Neutrophil (primary cell): ENCODE measurements around the gene MAP3K2.

Source experiments
- H3K27ac ChIP-seq: fragments of 200-600 bp; sonication (generic); 2 replicates; pipeline ENCODE4 v1.5.1; 2016; ENCODE audit warnings: mild to moderate bottlenecking, moderate library complexity
- H3K27me3 ChIP-seq: fragments of 200-600 bp; sonication (generic); 2 replicates; pipeline ENCODE4 v1.6.0; 2016; ENCODE audit warnings: mild to moderate bottlenecking
- H3K36me3 ChIP-seq: fragments of 200-600 bp; sonication (generic); 2 replicates; pipeline ENCODE4 v1.5.1; 2017
- H3K4me1 ChIP-seq, 2 experiments: fragments of 200-600 bp in 1 of 2; sonication (generic) in 1 of 2; 1 replicate in 1 of 2; 2 replicates in 1 of 2; pipeline versions ENCODE4 v1.5.1 to v1.6.1; 2013 to 2016; ENCODE audit warnings: low read depth in 1 of 2, low read length in 1 of 2, mild to moderate bottlenecking in 1 of 2, moderate library complexity in 1 of 2; ENCODE audit not compliant: control insufficient read depth in 1 of 2, insufficient read depth in 1 of 2
- H3K4me3 ChIP-seq, 2 experiments: fragments of 200-600 bp in 1 of 2; sonication (generic) in 1 of 2; 1 replicate in 1 of 2; 2 replicates in 1 of 2; pipeline ENCODE4 v1.5.1; 2013 to 2016; ENCODE audit warnings: low read depth in 1 of 2, low read length in 1 of 2, mild to moderate bottlenecking in 1 of 2, moderate library complexity in 1 of 2
- H3K9me3 ChIP-seq: fragments of 200-600 bp; sonication (generic); 2 replicates; pipeline ENCODE4 v1.5.1; 2016
- TF ChIP-seq, protein P1 (sequence below): fragments of 200-600 bp; sonication (generic); IDR thresholded peaks from 2 replicates; pipeline ENCODE4 v1.5.1; 2016; ENCODE audit warnings: antibody characterized with exemption

The MAP3K2 gene

DNA sequence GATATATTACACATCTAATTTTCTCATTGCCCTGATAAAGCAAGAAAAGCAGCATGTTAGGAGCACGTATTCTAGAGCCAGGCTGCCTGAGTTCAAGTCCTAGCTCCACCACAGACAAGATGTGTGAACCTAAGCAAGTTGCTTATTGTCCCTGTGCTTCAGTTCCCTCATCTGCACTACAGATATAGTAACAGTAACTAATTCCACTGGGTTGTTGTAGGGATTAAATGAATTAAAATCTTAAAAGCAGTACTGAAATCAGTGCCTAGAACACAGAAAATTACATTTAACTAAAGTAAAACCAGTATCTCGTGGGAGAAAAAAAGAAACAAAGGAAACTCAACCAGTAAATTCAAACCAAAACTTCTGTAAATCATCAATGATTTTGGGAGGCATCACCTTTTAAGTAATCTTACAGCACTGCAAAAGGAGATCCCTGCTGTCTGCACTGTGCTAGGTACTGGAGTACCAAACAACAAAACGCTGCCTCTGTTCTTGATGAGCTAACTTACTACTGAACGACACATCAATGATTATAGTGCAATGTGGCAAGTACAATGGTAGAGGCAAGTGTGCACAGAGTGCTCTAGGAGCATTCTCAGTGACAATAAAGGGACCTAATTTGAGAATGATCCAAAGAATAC lies 7.9 kb downstream of the MAP3K2 start:
- TF ChIP-seq, protein P1, sequence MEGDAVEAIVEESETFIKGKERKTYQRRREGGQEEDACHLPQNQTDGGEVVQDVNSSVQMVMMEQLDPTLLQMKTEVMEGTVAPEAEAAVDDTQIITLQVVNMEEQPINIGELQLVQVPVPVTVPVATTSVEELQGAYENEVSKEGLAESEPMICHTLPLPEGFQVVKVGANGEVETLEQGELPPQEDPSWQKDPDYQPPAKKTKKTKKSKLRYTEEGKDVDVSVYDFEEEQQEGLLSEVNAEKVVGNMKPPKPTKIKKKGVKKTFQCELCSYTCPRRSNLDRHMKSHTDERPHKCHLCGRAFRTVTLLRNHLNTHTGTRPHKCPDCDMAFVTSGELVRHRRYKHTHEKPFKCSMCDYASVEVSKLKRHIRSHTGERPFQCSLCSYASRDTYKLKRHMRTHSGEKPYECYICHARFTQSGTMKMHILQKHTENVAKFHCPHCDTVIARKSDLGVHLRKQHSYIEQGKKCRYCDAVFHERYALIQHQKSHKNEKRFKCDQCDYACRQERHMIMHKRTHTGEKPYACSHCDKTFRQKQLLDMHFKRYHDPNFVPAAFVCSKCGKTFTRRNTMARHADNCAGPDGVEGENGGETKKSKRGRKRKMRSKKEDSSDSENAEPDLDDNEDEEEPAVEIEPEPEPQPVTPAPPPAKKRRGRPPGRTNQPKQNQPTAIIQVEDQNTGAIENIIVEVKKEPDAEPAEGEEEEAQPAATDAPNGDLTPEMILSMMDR: no peak
- Histone ChIP-seq H3K4me1 (peaks cover 7 to 34% of the 10 kb centered on the region in 2 experiments), H3K27ac (peak overlapping the region; percentile 32), H3K27me3 (no peaks in the 10 kb centered on the region), H3K9me3 (no peaks in the 10 kb centered on the region), H3K36me3 (no peaks in the 10 kb centered on the region), H3K4me3 (no peak overlapping the region)

DNA sequence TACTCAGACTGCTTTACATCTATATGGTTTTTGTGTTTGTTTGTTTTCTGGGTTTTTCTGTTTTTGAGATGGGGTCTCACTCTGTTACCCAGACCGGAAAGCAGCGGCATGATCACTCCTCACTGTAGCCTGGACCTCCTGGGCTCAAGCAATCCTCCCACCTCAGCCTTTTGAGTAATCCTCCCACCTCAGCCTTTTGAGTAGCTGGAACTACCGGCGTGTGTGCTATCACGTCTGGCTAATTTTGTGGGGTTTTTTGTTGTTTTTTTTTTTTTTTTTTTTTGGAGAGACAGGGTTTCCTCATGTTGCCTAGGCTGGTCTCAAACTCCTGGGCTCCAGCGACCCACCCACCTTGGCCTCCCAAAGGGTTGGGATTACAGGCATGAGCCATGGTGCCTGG lies 9.1 kb downstream of the MAP3K2 start:
- Histone ChIP-seq H3K4me1 (peaks cover 11 to 39% of the 10 kb centered on the region in 2 experiments), H3K36me3 (no peaks in the 10 kb centered on the region), H3K4me3 (no peak overlapping the region), H3K9me3 (no peaks in the 10 kb centered on the region), H3K27me3 (no peaks in the 10 kb centered on the region), H3K27ac (no peak overlapping the region)
- TF ChIP-seq, protein P1: no peak

DNA sequence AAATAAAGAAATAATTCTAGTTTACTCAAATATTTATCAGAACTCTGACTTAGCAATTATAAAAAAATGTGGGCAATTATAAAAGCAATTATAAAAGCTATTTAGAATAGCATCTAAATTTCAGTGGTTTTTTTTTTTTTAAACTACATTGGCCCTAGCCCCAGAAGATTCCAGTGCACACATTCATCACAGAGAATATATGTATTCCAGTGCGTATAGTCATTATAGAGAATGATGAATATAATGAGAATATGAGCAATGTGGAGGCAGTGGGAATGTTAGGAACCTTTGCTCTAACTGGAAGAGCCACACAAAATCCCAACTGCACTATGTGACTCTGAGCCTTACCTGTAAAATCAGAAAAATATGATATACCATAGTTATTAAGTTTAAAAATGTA lies 10.5 kb downstream of the MAP3K2 start:
- no peaks in the 10 kb centered on the region for H3K36me3 ChIP-seq
- H3K4me3 ChIP-seq: no peak overlapping the region
- H3K9me3 ChIP-seq: no peaks in the 10 kb centered on the region
- peak overlapping the region; percentile 51 for H3K27ac ChIP-seq
- peaks cover 11 to 46% of the 10 kb centered on the region in 2 experiments for H3K4me1 ChIP-seq
- no peaks in the 10 kb centered on the region for H3K27me3 ChIP-seq
- TF ChIP-seq, protein P1: no peak

DNA sequence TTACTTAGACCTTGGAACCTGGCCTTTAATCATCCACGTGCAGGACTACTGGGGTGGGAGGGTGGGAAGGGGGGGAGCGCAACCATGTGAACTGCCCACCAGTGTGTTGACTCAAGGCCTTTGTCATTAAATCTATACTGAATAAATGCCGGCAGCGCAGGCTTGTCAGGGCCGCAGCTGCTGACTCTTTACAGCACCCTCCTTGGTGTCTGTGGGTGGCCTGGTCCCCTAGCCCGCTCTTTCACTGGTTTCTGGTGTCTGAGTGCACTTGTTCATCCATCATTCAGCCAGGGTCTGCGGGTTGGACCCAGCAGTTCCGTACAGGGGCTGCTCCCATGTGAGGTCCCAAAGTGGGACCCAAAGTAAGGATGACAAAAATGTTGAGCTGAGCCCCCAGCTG lies 11.5 kb downstream of the MAP3K2 start:
- H3K27me3 ChIP-seq: no peaks in the 10 kb centered on the region
- H3K36me3 ChIP-seq: no peaks in the 10 kb centered on the region
- TF ChIP-seq, protein P1: no peak
- no peak overlapping the region for H3K4me3 ChIP-seq
- H3K27ac ChIP-seq: no peak overlapping the region
- no peaks in the 10 kb centered on the region for H3K9me3 ChIP-seq
- H3K4me1 ChIP-seq: peaks cover 11 to 37% of the 10 kb centered on the region in 2 experiments

DNA sequence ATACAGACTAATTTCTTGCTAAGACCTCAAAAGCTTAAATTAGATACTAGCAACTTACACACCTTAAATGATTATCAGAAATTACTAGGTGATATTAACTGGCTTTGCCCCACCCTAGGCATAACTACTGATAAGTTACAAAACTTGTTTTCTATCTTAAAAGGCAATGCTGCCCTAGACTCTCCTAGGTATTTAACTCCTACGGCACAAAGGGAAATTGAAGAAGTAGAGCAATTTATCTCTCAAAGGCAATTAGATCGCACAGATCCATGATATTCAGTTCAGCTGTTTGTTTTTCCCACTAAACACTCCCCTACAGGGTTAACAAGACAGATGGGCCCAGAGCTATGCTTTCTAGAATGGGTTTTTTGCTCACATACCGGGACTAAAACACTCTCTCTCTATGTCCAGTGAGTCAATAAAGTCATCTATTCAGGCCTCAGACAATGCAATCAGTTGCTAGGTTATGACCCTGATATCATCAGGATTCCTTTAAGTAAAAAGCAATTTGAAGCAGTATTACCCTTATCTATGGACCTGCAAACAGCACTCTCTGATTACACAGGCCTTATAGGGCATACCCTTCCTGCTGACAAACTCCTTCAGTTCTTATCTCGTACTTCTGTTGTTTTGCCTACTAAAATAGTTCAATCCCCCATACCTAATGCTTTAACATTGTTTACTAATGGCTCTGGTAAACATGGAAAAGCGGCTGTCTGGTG lies 14.3 kb downstream of the MAP3K2 start:
- H3K4me1 ChIP-seq: peaks cover 11 to 37% of the 10 kb centered on the region in 2 experiments

More for the DNA sequence above, 14.3 kb downstream of the MAP3K2 start:
- Histone ChIP-seq H3K27me3 (no peaks in the 10 kb centered on the region), H3K27ac (peak overlapping the region; percentile 63), H3K4me3 (no peak overlapping the region), H3K9me3 (no peaks in the 10 kb centered on the region), H3K36me3 (no peaks in the 10 kb centered on the region)
- TF ChIP-seq, protein P1: no peak
